Transverse colon (tissue), 3 donors: Measurements from ENCODE around the gene HLA-A.

ENCODE experiments used
- CTCF ChIP-seq, 5 experiments: fragments of 200-600 bp in 3 of 5; fragments of 450-650 bp in 2 of 5; sonication (generic) in 3 of 5; IDR thresholded peaks; 1 replicate in 2 of 5; 2 replicates in 3 of 5; pipeline ENCODE4 v1.5.1; 2016 to 2017; ENCODE audit warnings: antibody characterized with exemption in 5 of 5, inconsistent platforms in 3 of 5, mild to moderate bottlenecking in 2 of 5, moderate library complexity in 1 of 5
- EP300 ChIP-seq: sonication (generic); formaldehyde crosslinking; IDR thresholded peaks from one replicate; pipeline ENCODE4 v1.6.1; 2017; ENCODE audit warnings: antibody characterized with exemption, low read depth
- POLR2A ChIP-seq: fragments of 450-650 bp; IDR thresholded peaks from one replicate; pipeline ENCODE4 v1.6.1; 2016; ENCODE audit warnings: antibody characterized with exemption, mild to moderate bottlenecking, moderate library complexity

- TF ChIP-seq POLR2A (no peak), CTCF (IDR thresholded peaks at IDR 0.05) (no peak), EP300 (no peak)
Measured at GRCh38 chr6:29977425-29977727, 35.0 kb downstream of the HLA-A start.
